H1 (cell line): ENCODE results near the gene CSNK1D. TPM values are rescaled to one million over a fixed set of nuclear protein-coding genes. Genes with fewer than 3 reads are reported as not detected.

ENCODE experiments used
- CTCF ChIA-PET: fragments of 300-600 bp; sonication (Branson Sonifier 250); formaldehyde crosslinking; loops from one replicate; lab custom pipeline; 2021; ENCODE audit not compliant: partially characterized antibody; lab: Charles Lee
- POLR2A ChIA-PET: fragments of 300-600 bp; sonication (Branson Sonifier 250); formaldehyde crosslinking; loops from one replicate; lab custom pipeline; 2021; ENCODE audit warnings: inconsistent platforms; ENCODE audit not compliant: partially characterized antibody; lab: Charles Lee
- DNase-seq, 2 experiments: peaks; one replicate each; pipeline versions ENCODE4 v3.0.0 to v3.0.0-alpha.2; 2010 to 2022; ENCODE audit warnings: low spot score in 2 of 2, low read depth in 1 of 2, mixed read lengths in 1 of 2
- FAIRE-seq: peaks from 2 replicates; lab custom pipeline; 2011; peaks lifted over from hg19 to GRCh38; lab: Jason Lieb, UNC
- H2AFZ ChIP-seq: 2 replicates; pipeline ENCODE4 v1.8.1; 2012; ENCODE audit warnings: low read length, inconsistent platforms
- H2AK5ac ChIP-seq: 2 replicates; pipeline ENCODE4 v1.6.1; 2013; ENCODE audit warnings: low read depth, low read length
- H2BK120ac ChIP-seq: replicated peaks from 2 replicates; pipeline ENCODE3; 2013; ENCODE audit warnings: low read depth, low read length, inconsistent platforms
- H2BK12ac ChIP-seq: 2 replicates; pipeline ENCODE4 v1.6.1; 2013; ENCODE audit warnings: low read depth, low read length
- H2BK15ac ChIP-seq: 2 replicates; pipeline ENCODE4 v1.6.1; 2013; ENCODE audit warnings: low read length
- H2BK20ac ChIP-seq: 2 replicates; pipeline ENCODE4 v1.6.1; 2013; ENCODE audit warnings: low read length
- H2BK5ac ChIP-seq: 2 replicates; pipeline ENCODE4 v1.6.1; 2013; ENCODE audit warnings: low read depth, low read length
- H3K14ac ChIP-seq: 2 replicates; pipeline ENCODE4 v1.6.1; 2013; ENCODE audit warnings: inconsistent platforms; ENCODE audit not compliant: insufficient read length
- H3K18ac ChIP-seq: 2 replicates; pipeline ENCODE4 v1.6.1; 2013; ENCODE audit warnings: low read length; ENCODE audit errors: extremely low read depth
- H3K23ac ChIP-seq: 2 replicates; pipeline ENCODE4 v1.6.1; 2013; ENCODE audit warnings: inconsistent platforms; ENCODE audit not compliant: insufficient read length
- H3K23me2 ChIP-seq: 2 replicates; pipeline ENCODE4 v1.6.1; 2013; ENCODE audit warnings: low read depth, low read length
- H3K27ac ChIP-seq: 2 replicates; pipeline ENCODE4 v1.6.1; 2011; ENCODE audit warnings: low read depth, low read length, inconsistent platforms
- H3K27me3 ChIP-seq, 4 experiments: replicated peaks in 1 of 4; 1 replicate in 1 of 4; 2 replicates in 3 of 4; pipeline versions ENCODE4 v1.6.1 to v1.8.1; 2011 to 2013; ENCODE audit warnings: low read length in 3 of 4, mild to moderate bottlenecking in 3 of 4, inconsistent platforms in 2 of 4, mixed read lengths in 2 of 4, moderate library complexity in 1 of 4; ENCODE audit not compliant: control insufficient read depth in 3 of 4, insufficient read depth in 3 of 4; ENCODE audit errors: extremely low read depth in 1 of 4
- H3K36me3 ChIP-seq, 4 experiments: 2 replicates each; pipeline versions ENCODE4 v1.6.1 to v1.8.1; 2011 to 2013; ENCODE audit warnings: mild to moderate bottlenecking in 4 of 4, low read length in 3 of 4, moderate library complexity in 2 of 4, control low read depth in 1 of 4, inconsistent platforms in 1 of 4; ENCODE audit not compliant: insufficient read depth in 4 of 4, control insufficient read depth in 2 of 4
- H3K4ac ChIP-seq: replicated peaks from 2 replicates; pipeline ENCODE3; 2013; ENCODE audit warnings: low read length, low read depth, mixed read lengths, inconsistent platforms; ENCODE audit not compliant: insufficient read length
- H3K4me1 ChIP-seq, 4 experiments: replicated peaks in 1 of 4; 1 replicate in 1 of 4; 2 replicates in 3 of 4; pipeline versions ENCODE4 v1.6.1 to v1.8.1; 2011 to 2013; ENCODE audit warnings: low read length in 3 of 4, inconsistent platforms in 2 of 4, mixed read lengths in 1 of 4; ENCODE audit not compliant: insufficient read depth in 4 of 4, control insufficient read depth in 3 of 4
- H3K4me2 ChIP-seq, 2 experiments: 2 replicates each; pipeline versions ENCODE4 v1.6.1 to v1.8.1; 2011 to 2013; ENCODE audit warnings: low read depth in 2 of 2, low read length in 2 of 2, control low read depth in 1 of 2, inconsistent platforms in 1 of 2, mild to moderate bottlenecking in 1 of 2; ENCODE audit not compliant: insufficient read depth in 1 of 2
- H3K4me3 ChIP-seq, 4 experiments: fragments of 200-600, 300-600 bp in 1 of 4; sonication (generic), shearing (Covaris generic), sonication (Bioruptor Twin) in 1 of 4; 2 replicates each; pipeline versions ENCODE4 v1.5.1 to v1.8.1; 2011 to 2016; ENCODE audit warnings: low read length in 4 of 4, low read depth in 3 of 4, control low read depth in 2 of 4, inconsistent platforms in 2 of 4, mild to moderate bottlenecking in 2 of 4, mixed read lengths in 1 of 4, moderate library complexity in 1 of 4; ENCODE audit not compliant: insufficient read depth in 2 of 4; ENCODE audit errors: extremely low read depth in 1 of 4
- H3K56ac ChIP-seq: replicated peaks from 2 replicates; pipeline ENCODE3; 2013; ENCODE audit warnings: low read depth, mild to moderate bottlenecking, mixed read lengths, low read length, inconsistent platforms; ENCODE audit not compliant: insufficient read length
- H3K79me1 ChIP-seq: 2 replicates; pipeline ENCODE4 v1.6.1; 2013; ENCODE audit warnings: low read depth, low read length, control low read depth
- H3K79me2 ChIP-seq, 2 experiments: 2 replicates each; pipeline versions ENCODE4 v1.6.1 to v1.8.1; 2012 to 2013; ENCODE audit warnings: low read length in 2 of 2, mild to moderate bottlenecking in 2 of 2, inconsistent platforms in 1 of 2; ENCODE audit not compliant: insufficient read depth in 2 of 2, control insufficient read depth in 1 of 2
- H3K9ac ChIP-seq, 4 experiments: replicated peaks in 1 of 4; 1 replicate in 1 of 4; 2 replicates in 3 of 4; pipeline versions ENCODE4 v1.6.1 to v1.8.1; 2011 to 2013; ENCODE audit warnings: low read depth in 3 of 4, low read length in 3 of 4, control low read depth in 2 of 4, mild to moderate bottlenecking in 2 of 4, moderate library complexity in 2 of 4, inconsistent platforms in 1 of 4; ENCODE audit errors: extremely low read depth in 1 of 4
- H3K9me3 ChIP-seq, 2 experiments: 2 replicates each; pipeline versions ENCODE4 v1.6.1 to v1.8.1; 2012 to 2013; ENCODE audit warnings: mild to moderate bottlenecking in 2 of 2, moderate library complexity in 2 of 2, control low read depth in 1 of 2, inconsistent platforms in 1 of 2, low read depth in 1 of 2, low read length in 1 of 2, mixed read lengths in 1 of 2; ENCODE audit not compliant: insufficient read depth in 2 of 2
- H4K20me1 ChIP-seq, 2 experiments: replicated peaks in 1 of 2; 2 replicates each; pipeline versions ENCODE3 to v1.8.1; 2011 to 2013; ENCODE audit warnings: inconsistent platforms in 2 of 2, low read length in 2 of 2, mild to moderate bottlenecking in 1 of 2; ENCODE audit not compliant: insufficient read depth in 2 of 2, control insufficient read depth in 1 of 2
- H4K5ac ChIP-seq: 2 replicates; pipeline ENCODE4 v1.6.1; 2013; ENCODE audit warnings: low read length, low read depth, mixed read lengths, inconsistent platforms; ENCODE audit not compliant: insufficient read length
- H4K8ac ChIP-seq: 2 replicates; pipeline ENCODE4 v1.8.0; 2013; ENCODE audit warnings: mild to moderate bottlenecking, moderate library complexity, low read length, inconsistent platforms; ENCODE audit not compliant: insufficient read depth; ENCODE audit errors: extremely low read depth
- H4K91ac ChIP-seq: replicated peaks from 2 replicates; pipeline ENCODE3; 2013; ENCODE audit warnings: low read length, mixed read lengths, inconsistent platforms; ENCODE audit not compliant: insufficient read length
- GTF2F1 ChIP-seq: IDR thresholded peaks from 2 replicates; pipeline ENCODE4 v1.6.1; 2012; ENCODE audit warnings: low read depth, low read length, improper control_type of control experiment, borderline replicate concordance
- HDAC6 ChIP-seq: IDR thresholded peaks from one replicate; pipeline ENCODE4 v1.7.1; 2012; ENCODE audit warnings: low read depth, mild to moderate bottlenecking, inconsistent platforms, low read length, moderate library complexity
- KDM4A ChIP-seq: IDR thresholded peaks from one replicate; pipeline ENCODE4 v1.7.1; 2012; ENCODE audit warnings: low read depth, mild to moderate bottlenecking, moderate library complexity, low read length, inconsistent platforms; ENCODE audit not compliant: severe bottlenecking
- KDM5A ChIP-seq: fragments of 200-600 bp; IDR thresholded peaks from 2 replicates; pipeline ENCODE4 v1.7.1; 2012; ENCODE audit warnings: mild to moderate bottlenecking, low read length, inconsistent platforms, mixed read lengths
- SUZ12 ChIP-seq: fragments of 200-600 bp; sonication (generic); IDR thresholded peaks from 2 replicates; pipeline ENCODE4 v1.6.1; 2012; ENCODE audit warnings: mild to moderate bottlenecking, inconsistent platforms, low read length, moderate library complexity, mixed read lengths
- WGBS, 2 experiments: shearing (Covaris generic) in 1 of 2; methylation state at CpG; one replicate each; pipeline versions ENCODE4 v1.1.6 to v1.1.7; 2013 to 2015; ENCODE audit warnings: low lambda C conversion rate in 2 of 2, mixed read lengths in 2 of 2, inconsistent platforms in 1 of 2, low coverage in 1 of 2, missing lambda C conversion rate in 1 of 2; ENCODE audit not compliant: insufficient replicate concordance in 2 of 2, insufficient coverage in 1 of 2, insufficient read length in 1 of 2; ENCODE audit errors: extremely low coverage in 1 of 2, missing lambda C conversion rate in 1 of 2; 5-methylcytosine and 5-hydroxymethylcytosine counted together
- polyA plus RNA-seq, 7 experiments: library from polyadenylated mRNA; depleted of rRNA in 3 of 7; stranded (reverse) in 5 of 7; unstranded in 2 of 7; fragments of >200 nt in 5 of 7; fragments of 200-250 nt in 2 of 7; gene quantifications; 1 replicate in 5 of 7; 2 replicates in 1 of 7; 4 replicates in 1 of 7; pipeline versions ENCODE4 v1.2.1 to v1.2.3, GENCODE V29; 2011 to 2013; ENCODE audit warnings: missing spikeins in 2 of 7, mixed read lengths in 2 of 7
- total RNA-seq: library from RNA; stranded (reverse); fragmentation: NEBNext Ultra II Directional; extraction: Animal tissue kit (Norgen Biotek cat#: 25700); gene quantifications from 2 replicates; pipeline ENCODE4 v1.2.1, GENCODE V29; 2021

Gene CSNK1D
- total and polyA plus RNA-seq, 2 of the 8 experiments (the other 6 are each of a cell fraction or from before 2014, with no cell fraction given) = 73.5 to 103 TPM

DNA sequence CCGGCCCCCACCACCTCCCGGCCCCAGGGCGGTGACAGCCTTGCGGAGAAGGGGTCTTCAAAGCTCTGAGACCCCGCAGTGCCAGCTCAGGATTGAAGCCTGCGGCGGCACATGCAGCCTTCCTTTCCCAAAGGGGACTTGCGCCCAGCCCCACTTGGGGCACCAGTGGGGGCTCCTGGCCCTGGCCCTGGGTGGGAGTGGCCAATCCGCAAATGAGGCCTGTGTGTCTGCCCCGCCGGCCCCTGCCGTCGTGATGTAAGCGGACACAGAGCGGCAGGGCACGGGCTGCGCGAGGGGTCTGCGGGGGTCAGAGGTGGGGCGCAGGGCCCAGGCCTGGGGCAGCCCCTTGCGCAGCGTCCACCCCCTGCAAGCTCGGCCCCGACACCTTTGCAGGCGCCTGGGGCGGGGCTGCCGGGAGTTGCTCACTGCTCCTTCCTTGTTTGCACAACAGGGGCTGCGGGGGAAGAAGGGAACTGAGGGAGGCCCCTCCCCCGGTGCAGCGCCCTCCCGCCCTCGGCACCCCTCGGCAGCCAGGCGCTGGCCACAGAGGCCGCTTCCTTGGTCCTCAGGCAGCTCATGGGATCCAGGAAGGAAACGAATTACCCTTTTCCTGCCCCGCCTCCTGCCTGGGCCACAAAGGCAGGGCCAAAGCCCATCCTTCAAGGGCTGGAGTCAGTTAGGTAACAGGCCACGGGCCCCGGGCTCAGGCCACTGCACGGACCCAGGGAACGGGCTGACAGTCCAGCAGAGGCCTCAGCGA is 41.8 kb downstream of the CSNK1D start:
- no peaks in the 10 kb centered on the region; the same call in 1 of the 2 replicates for H3K79me1 ChIP-seq
- ChIA-PET CTCF (interaction anchor here (0.6 to 1.5 kb wide), 7 partner anchors 14 to 107 kb away, joined by 3 to 6 read pairs (median 3); no protein-coding TSS in a partner anchor), POLR2A (interaction anchor here (0.6 to 2.0 kb wide), 4 partner anchors 10 to 41 kb away, joined by 3 to 8 read pairs (median 4); partner anchors contain the start of gene CCDC57)
- H4K20me1 ChIP-seq = peaks cover 9 to 15% of the 10 kb centered on the region in 2 experiments
- peak in 1 of 2 experiments; percentile 85 for DNase-seq
- peak overlapping the region; percentile 51 for H4K8ac ChIP-seq
- H3K36me3 ChIP-seq = no peaks in the 10 kb centered on the region; a peak in 1 of 8 replicates
- H3K23ac ChIP-seq = no peak overlapping the region
- H3K14ac ChIP-seq = no peak overlapping the region
- H2AFZ ChIP-seq = no peak overlapping the region
- no peak overlapping the region for H2BK120ac ChIP-seq
- WGBS, 2 experiments = 16% methylated on average over 15 of the region's 42 CpGs; no CpG with 5 or more reads in 1 of the 2 experiments
- peaks cover 28 to 62% (median 55%) of the 10 kb centered on the region in 4 experiments for H3K27me3 ChIP-seq
- peaks cover 11% of the 10 kb centered on the region; the same call in 1 of the 2 replicates for H3K23me2 ChIP-seq
- H2AK5ac ChIP-seq = no peak overlapping the region
- no peak overlapping the region for H3K56ac ChIP-seq
- peaks cover 0 to 18% (median 6%) of the 10 kb centered on the region in 4 experiments; a peak in 6 of 7 replicates for H3K4me1 ChIP-seq
- peak overlapping the region; percentile 38 to 65 (median 43) for H3K4me3 ChIP-seq
- no peak overlapping the region; the same call in 1 of the 2 replicates for H2BK12ac ChIP-seq
- TF ChIP-seq KDM5A = no peak
- TF ChIP-seq KDM4A = peak; percentile 41
- peak; percentile 38; the same call in 1 of the 2 replicates for TF ChIP-seq SUZ12
- TF ChIP-seq HDAC6 = no peak
- no peak for TF ChIP-seq GTF2F1
- TF ChIP-seq, all 59 proteins: peak for 2
- no peak overlapping the region for H3K27ac ChIP-seq
- no peak for FAIRE-seq
- no peak overlapping the region for H4K91ac ChIP-seq
- no peak overlapping the region for H4K5ac ChIP-seq
- no peak overlapping the region for H3K4ac ChIP-seq
- no peak overlapping the region; the same call in none of the 2 replicates for H3K18ac ChIP-seq
- H3K9ac ChIP-seq = no peak overlapping the region
- H2BK20ac ChIP-seq = no peak overlapping the region
- no peak overlapping the region for H2BK15ac ChIP-seq
- peak overlapping the region; percentile 67 to 86 for H3K4me2 ChIP-seq
- peak overlapping the region; percentile 44; the same call in 1 of the 2 replicates for H2BK5ac ChIP-seq
- no peaks in the 10 kb centered on the region; a peak in 1 of 4 replicates for H3K9me3 ChIP-seq
- H3K79me2 ChIP-seq = no peaks in the 10 kb centered on the region
